Dermis blood vessel endothelial cell (primary cell): ENCODE measurements around the gene SCARF1. TPM values are rescaled to one million over a fixed set of nuclear protein-coding genes. Genes with fewer than 3 reads are reported as not detected.

ENCODE experiments used
- DNase-seq: peaks from one replicate; pipeline ENCODE4 v3.0.0; 2010
- total RNA-seq: library from RNA; depleted of rRNA; stranded (reverse); fragments of >200 nt; gene quantifications from 2 replicates; pipeline ENCODE4 v1.2.3, GENCODE V29; 2014

Gene SCARF1
- total RNA-seq, 1 donor from 2014 or later: 172 TPM

DNA sequence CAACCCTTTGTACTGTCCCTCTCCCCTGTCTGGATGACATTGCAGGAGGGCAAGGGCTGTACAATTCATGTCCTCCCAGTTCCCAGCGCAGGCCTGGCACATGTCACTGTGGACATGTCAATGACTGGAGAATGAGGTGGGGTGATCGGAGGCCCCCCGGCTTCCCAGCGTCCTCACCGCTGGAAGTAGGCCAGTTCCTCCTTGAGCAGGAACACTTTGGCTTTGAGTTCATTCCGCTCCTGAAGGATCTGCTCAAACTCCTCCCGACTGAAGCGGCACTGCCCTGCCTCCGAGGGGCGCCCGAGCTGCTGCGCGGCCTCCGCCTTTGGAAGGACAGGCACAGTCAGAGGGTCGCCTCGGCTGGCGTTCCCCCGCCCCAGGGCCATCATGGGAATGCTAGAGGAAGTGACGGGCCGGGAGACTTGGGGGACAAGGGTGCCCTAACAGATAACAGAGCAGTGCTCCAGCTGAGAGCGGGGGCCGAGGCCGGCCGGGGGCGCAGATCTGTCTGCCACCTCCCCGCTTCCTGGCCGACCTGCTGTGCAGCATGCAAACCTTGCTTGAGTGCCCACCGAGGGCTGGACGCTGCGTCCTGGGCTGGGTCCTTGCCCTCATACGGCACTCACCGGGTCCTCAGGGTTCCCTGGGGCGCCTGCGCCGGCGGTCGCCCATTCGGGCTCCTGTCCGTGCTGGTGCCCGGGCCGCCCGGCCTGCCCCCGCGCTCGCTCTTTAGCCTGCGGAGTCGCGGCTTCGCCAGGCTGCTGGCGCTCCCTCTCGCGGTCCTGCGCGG lies 2.8 kb upstream of the SCARF1 start:
- DNase-seq: peak; percentile 64

DNA sequence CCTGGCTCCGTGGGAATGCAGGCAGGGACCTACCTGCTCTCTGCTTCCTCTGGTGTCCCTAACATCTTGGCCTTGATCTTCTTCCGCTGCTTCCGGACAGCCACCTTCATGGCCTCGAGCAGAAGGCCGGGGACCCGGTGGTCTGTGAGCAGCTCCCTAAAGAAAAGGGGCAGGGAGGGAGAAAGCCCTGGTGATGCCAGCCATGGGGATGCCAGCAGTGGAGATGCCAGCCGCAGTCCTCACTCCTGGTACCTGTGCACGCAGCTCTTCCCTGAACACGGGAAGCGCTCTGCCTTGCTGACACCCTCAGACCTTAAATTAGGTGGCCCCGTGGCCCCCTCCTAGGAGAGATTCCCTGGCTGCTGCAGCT lies 2.3 kb upstream of the SCARF1 start:
- no peak for DNase-seq

DNA sequence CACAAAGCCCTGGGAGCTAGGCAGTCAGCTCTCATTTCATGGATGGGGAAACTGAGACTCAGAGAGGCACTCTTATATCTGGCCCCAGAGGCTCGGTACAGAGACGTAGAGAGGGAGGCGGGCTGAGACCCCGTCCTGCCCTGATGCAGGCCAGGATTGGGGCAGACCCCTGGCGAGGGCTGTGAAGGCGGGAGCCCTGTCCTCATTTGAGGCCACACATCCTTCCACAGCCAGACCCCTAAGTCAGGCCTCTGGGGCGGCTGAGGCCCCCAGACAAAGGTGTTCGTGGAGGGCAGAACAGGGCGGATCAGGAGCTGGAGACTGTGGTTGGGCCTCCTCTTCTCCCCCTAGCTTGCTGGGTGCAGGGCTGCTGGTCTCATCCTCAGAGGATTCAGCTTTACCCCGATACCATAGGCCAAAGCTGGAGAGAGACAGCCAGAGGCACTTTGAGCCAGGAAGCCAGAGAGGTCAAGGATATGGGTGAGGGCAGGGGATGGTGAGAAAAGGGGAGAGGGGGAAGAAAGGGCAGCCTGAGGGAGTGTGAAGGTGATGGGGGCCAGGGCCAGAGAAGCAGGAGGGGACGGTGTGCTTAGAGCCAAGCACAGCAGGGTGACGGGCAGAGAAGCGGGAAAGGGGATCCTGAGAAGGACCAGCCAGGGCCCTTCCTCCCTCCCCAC lies 805 bp upstream of the SCARF1 start:
- DNase-seq: no peak

DNA sequence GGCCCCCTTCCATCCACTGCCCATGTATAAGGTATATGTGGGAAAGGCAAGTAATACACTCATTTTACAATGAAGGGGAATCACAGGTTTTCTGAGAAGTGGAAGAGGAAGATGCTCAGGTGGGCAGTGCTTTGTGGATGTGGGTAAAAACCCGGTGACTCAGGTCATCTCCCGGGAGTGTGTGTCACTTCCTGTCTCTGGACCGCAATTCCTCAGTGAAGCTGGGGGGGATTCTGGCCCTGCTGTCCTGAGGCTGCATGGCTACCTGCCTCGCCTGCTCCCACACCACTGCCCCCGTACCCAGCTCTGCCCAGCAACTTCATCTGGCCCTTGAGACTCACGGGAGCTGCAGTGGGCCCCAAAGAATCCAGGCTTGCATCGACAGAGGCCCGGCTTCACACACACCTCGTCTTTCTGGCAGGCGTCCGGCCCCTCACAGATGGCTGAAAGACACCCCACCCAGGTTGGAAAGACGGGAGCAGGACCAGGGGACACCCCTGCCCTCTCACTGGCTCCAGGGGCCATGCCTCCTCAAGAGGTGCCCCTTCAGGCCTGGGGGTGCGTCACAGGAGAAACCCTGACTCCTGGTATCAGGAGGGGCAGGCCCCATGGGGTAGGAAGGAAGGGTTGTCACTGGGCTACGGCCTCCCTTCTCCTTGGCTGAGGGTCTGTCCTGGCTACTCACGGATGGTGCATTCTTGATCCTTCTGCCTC lies 882 bp downstream of the SCARF1 start:
- DNase-seq: peak; percentile 76

DNA sequence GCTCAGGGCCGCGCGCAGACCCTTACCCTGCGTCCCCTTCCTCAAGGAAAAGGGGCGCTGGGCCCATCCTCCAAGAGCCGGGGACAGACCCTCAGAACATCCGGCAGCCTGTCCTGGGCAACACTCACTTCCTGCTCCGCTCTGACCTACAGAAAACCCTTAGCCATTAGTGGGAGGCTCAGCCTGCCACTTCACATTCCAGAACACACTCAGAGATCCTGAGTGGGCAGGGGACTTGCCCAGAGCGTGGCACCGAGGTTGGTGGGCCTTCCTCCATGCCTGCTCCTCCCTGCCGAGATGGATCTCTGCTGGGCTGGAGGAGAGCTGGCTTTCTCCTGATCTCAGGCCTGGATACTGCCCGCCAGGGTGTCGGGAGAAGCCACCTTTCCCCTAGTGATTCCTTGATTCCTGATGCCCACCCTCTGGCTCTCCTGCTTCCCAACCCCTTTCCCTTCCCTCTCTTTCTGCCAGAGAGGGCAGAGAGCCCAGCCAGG lies 1.5 kb downstream of the SCARF1 start:
- DNase-seq: peak; percentile 53

DNA sequence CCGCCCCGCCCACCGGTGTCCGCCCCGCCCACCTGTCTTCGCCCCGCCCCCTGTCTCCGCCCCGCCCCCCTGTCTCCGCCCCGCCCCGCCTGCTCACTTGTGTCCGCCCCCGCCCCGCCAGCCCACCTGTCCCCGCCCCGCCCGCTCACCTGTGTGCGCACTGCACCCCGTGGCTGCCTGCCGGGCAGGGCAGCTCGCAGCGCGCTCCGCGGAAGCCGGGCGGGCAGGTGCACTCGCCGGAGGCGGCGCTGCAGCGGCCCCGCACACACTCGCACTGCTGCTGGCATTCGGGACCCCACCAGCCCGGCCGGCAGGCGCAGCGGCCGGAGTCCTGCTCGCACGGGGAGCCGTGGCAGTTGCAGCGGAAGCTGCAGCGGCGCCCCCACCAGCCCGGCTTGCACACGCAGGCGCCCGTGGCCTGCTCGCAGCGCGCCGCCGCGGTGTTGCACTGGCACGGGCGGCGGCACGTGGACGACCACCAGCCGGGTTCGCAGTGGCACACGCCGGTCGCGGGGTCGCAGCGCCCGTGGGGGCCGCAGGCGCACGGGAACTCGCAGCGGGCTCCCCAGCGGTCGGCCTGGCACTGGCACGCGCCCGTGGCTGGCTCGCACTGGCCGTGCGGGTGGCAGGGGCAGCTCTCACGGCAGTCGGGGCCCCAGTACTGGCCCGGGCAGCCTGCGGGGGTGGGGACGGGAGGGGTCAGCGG lies 2.1 kb downstream of the SCARF1 start:
- DNase-seq: peak; percentile 59

DNA sequence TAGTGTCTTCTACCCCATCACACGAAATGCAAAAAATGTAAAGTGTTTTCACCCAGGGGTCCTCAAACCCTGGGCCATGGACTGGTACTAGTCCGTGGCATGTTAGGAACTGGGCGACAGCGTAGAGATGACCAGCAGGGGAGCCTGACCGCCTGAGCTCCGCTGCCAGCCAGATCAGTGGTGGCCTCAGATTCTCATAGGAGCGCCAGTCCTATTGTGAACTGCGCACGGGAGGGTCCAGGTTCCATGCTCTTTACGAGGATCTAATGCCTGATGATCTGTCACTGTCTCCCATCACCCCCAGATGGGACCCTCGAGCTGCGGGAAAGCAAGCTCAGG lies 4.5 kb downstream of the SCARF1 start:
- no peak for DNase-seq

DNA sequence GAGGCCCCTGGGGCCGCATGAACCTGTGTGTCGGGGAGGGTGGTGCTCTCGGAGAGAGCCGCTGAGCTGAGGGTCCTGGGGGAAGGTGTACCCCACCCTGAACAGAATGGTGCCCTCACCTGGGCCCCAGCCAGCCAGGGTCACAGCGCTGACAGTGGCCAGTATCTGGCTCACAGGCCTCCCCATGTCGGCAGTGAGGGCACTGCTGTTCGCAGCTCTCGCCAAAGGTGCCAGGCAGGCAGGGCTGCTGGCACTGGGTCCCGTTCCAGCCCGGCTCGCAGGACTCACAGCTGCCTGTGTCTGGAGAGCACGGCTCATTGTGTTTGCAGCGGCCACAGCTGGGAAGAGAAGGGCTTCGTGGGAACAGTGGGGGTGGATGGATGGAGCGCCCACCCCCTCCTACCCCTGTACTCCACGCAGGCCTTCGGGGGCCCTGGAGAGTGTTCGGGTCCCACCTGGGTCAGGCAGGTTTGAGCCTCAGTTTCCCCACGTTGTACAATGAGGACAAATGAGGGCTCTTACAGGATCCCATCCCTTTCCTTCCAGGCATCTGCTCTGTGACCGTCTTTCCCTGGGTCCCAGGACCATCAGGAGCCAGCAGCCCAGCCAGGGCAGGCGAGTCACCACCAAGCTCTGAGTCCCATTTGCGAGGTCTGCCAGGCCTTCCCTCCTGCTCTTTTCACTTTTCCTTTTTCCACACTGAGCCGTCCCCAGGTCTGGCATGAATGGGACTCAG lies 5.0 kb downstream of the SCARF1 start:
- DNase-seq: no peak

DNA sequence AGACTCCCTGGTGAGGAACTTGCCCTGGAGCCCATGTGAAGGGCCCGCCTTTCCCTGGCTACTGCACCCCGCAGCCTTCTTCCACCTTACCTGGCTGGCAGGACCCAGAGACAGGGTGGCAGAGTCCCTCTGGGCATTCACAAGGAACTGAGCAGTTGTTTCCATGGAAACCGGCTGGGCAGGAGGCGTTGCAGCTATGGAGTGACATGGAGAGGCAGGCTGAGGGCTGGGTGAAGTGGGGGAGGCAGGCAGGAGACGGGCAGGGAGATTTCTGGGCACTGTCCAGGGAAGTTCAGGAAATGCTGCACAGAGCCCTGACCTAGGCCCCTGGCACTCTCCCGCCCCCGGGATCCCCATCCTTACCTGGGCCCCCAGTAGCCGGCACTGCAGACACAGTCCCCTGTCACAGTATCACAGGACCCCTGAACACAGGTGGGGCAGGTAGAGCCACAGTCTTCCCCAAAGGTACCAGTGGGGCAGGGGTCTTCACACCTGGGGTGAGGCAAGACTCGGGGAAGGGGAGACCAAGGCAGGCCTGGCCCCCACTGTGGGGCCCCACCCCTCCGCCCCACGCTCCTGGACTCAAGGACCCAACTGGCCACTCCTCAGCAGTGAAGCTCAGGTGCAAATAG lies 5.9 kb downstream of the SCARF1 start:
- DNase-seq: no peak

DNA sequence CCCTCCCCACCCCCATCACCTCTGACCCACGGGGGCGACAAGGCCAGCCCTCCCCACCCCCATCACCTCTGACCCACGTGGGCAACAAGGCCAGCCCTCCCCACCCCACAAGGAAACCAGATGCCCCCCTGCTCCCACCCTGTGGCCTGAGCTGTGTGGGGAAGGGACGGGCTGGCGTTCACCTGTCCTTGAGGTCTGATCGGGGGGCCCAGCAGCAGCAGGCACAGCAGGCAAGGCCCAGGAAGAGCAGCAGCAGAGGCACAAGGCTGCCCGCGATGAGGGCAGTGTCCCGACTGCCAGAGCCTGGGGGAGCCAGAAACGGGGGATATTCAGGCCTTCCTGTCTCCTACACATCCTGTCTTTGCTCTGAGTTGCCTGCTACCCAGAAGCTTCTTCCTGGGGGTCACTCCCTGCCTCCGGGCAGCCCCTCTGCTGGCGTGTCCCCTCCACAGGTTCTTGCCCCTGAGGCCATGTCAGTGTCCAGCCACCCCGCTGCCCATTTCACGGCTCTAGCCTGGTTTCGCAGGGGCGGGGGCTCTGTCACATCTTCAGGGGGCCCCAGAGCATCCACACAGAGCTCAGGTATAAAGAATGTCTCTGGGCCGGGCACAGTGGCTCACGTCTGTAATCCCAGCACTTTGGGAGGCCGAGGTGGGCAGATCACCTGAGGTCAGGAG lies 6.8 kb downstream of the SCARF1 start:
- DNase-seq: no peak

DNA sequence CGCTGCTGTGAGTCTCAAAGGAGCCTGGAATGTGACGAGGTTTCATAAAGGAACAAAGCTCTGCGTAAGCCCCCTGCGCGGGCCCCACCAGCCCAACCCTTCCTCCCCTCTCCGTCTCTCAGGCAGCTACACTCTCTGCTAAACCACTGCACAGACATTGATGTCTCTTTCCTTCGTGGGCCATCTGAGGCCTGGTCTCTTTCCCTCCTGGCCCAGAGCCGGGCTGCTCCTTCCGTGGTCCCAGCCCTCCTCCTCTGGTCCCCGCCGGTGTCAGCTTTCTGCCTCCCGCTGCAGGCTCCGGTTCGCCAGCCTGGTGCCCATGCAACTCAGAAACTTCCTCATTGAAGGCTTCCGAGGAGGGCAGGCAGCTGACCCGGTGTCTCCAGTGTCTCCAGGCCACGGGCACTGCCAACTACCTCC lies 7.4 kb downstream of the SCARF1 start:
- no peak for DNase-seq

DNA sequence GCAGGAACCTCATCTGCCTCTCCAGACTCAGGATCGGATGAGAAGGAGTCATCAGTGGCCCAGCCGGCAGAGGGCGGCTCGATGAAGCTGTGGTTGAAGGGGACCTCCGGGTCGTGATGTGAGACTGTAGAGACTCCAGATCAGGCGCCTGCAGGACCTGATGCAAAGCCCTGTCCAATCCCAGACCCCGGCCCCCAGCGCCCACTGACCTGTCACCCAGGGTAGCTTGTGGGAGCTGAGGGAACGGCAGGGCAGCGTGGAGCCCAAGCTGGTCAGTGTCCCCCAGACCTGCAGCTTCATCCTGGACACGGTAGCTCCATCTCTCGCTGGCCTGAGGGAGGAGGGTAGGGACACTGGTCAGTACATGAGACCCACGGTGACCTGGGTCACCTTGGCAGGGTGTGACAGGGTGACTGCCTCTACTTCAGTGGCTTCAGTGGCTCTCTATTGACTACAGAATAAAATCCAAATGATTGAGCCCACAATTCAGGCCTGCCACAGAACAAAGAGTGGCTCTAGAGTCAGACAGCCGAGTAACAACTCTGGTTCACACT lies 8.7 kb downstream of the SCARF1 start:
- DNase-seq: no peak

DNA sequence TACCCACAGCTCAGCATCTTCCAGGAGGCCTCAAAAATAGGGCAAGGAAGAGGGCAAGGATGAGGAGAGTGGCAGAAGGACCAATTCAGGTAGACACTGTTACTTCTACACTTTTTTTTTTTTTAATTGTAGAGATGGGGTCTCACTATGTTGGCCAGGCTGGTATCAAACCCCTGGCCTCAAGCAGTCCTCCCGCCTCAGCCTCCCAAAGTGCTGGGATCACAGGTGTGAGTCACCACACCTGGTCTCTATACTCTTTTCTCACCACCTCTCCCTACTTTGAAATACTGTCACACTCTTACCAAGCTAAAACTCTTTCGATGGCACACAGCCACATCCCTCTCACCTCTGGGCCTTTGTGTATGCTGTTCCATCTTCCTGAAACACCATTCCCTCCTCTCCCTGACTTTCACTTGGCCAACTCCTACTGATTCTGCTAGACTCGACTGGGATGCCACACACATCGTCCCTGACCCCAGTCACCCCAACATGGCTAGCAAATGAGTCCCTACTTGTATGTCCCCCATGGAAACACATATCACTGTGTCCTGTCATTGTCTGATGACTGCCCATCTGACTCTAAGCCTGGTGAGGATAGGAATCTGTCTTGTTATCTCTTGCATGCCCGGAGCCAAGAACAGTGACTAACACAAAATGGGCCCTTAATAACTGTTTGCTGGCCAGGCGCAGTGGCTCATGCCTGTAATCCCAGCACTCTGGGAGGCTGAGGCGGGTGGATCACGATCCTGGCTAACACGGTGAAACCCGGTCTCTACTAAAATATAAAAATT lies 9.7 kb downstream of the SCARF1 start:
- DNase-seq: no peak

DNA sequence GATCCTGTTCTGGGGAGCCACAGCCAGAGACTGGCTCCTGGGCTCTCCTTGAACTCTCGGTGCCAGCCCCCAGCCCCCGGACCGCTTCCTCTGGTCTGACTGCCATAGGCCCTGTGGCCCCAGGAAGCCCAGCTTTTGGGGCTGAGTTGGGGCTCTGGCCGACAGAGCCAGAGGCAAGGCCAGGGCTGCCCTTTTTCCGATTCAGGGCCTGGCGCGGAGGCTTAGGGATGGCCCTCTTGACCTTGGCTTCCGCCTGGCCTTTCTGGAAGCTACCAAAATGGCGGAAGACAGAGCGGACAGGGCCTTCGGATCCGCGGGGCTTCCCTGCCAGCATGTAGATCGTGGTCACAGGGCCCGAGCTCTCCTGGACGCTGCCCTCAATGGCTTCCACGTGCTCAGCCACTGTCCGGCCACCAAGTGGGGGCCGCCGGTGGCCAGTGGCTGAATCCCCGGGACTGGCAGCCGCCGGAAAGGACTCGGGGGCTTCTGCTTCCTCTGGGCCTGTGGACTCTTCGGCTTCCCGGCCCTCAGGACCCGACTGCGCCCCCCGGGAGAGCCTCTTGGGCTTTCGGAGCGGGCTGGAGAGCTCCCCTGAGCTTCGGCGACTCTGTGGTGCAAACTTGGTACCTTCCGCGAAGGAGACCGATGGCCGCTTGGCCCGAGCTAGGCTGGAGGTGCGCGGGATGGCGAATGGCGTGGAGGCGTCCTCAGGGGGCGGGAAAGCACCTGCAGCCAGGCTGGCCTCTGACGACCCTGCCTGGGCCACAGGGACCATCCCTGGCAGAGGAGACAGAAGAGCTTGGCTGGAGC lies 10.5 kb downstream of the SCARF1 start:
- DNase-seq: no peak

DNA sequence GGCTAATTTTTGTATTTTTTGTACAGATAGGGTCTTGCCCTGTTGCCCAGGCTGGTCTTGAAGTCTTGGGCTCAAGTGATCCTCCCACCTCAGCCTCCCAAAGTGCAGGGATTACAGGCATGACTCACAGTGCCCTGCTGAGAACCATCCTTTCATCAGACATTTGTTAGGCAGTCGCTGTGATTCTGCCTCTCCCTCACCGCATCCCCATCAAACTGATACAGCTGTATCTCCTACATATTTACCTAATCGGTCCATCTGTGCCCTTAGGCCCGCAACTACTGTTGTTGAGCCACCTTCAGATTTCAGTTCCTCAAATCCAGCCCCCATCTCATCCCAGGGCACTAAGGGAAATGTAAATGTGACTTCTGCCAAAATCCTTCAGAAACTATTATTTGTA lies 14.9 kb downstream of the SCARF1 start:
- DNase-seq: no peak

DNA sequence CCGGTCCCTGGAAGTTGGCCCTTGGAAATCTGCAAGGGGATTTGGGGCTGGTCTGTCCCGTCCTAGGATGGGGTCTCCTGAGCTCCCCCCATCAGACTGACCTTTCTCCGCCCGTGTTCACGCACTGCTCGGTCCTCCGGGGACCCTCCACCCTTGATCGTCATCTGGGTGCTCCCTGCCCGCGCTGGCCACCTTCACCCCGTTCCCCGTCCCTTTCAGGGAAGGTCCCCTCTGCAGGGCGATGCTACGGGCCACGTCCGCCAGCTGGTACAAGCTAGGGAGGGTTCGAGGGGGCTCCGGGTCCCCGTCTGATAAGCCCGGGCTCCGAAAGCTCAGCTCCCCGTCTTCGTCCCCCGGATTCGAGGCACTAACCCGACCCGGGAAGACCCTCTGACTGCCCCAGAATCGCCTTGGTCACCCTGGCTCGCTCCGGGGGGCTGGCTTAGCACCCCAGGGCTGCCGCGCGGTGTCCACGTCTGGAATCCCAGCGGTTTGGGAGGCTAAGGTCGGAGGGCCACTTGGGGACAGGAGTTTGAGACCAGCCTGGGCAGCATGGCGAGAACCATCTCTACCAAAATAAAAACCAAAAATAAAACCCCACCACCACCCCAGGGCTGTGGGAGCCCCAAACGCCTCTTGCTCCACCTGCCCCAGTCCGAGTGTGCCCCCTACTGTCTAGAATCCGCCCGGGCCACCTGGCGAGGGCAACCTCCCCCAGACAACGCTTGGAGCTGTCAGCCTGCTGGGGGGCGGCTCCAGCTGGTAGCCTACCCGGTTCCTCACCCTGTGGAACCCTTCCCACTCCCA lies 15.8 kb downstream of the SCARF1 start:
- DNase-seq: peak; percentile 80

DNA sequence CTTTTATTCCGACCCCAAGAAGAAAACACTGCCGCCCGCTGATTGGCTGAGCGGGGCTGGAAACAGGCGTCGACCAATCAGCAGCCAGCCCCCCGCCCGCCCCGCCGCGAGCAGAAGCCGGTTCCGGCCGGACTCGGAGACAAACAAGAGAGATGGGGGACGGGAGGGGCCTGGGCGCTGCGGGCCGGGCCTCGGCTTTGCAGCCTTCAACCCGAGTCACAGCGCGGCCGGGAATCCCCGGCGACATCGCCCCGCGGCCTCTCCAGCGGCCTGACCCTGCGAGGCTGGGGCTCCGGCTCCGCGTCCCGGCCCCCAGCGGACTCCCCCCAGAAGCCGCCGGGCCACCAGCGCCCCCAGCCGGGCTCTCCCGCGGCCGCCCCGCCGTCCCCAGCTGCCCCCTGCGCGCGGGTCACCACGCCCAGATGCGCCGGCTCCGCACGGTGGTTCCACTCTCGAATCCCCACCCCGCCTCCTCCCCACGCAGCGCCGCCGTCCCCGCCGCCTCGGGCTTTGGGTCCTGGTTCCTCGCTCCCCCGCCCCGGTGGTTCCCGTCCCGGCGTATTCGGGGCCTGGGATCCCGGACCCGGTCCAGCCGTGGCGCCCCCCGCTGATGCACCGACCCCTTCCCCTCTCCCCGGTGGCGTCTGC lies 16.6 kb downstream of the SCARF1 start:
- peak; percentile 96 for DNase-seq
